IPS DF 19.7 (cell line): ENCODE results near the gene NACC1.
"Not testable (repeated sequence)": the region's sequence is repeated elsewhere in the genome, so short reads cannot be mapped to it uniquely, and the experiment has no call there.

Experiments
- DNase-seq: peaks from one replicate; pipeline ENCODE4 v3.0.0-alpha.2; 2013; ENCODE audit warnings: low read depth, low spot score

NACC1 gene

GRCh38 chr19:13164343-13165161 is 46.5 kb downstream of the NACC1 start:
- DNase-seq = no peak

- no peak for DNase-seq
Observed at GRCh38 chr19:13165162-13165997, 47.3 kb downstream of the NACC1 start.

GRCh38 chr19:13166151-13166550 is 48.1 kb downstream of the NACC1 start:
- DNase-seq = not testable (repeated sequence)

GRCh38 chr19:13169769-13170168 is 51.7 kb downstream of the NACC1 start:
- no peak for DNase-seq

GRCh38 chr19:13171146-13171545 is 53.1 kb downstream of the NACC1 start:
- no peak for DNase-seq

- no peak for DNase-seq
Observed at GRCh38 chr19:13172346-13173138, 54.5 kb downstream of the NACC1 start.

- no peak for DNase-seq
Observed at GRCh38 chr19:13173139-13173737, 55.2 kb downstream of the NACC1 start.

GRCh38 chr19:13176345-13176744 is 58.3 kb downstream of the NACC1 start:
- no peak for DNase-seq

- DNase-seq = not testable (repeated sequence)
Observed at GRCh38 chr19:13177584-13177983, 59.5 kb downstream of the NACC1 start.

GRCh38 chr19:13178291-13178690 is 60.2 kb downstream of the NACC1 start:
- DNase-seq = not testable (repeated sequence)

GRCh38 chr19:13181747-13182388 is 63.8 kb downstream of the NACC1 start:
- no peak for DNase-seq

- DNase-seq = not testable (repeated sequence)
Observed at GRCh38 chr19:13184926-13185325, 66.9 kb downstream of the NACC1 start.

GRCh38 chr19:13185763-13186657 is 67.9 kb downstream of the NACC1 start:
- DNase-seq = not testable (repeated sequence)

- not testable (repeated sequence) for DNase-seq
Observed at GRCh38 chr19:13186688-13187087, 68.6 kb downstream of the NACC1 start.

GRCh38 chr19:13187419-13187818 is 69.4 kb downstream of the NACC1 start:
- no peak for DNase-seq

GRCh38 chr19:13189600-13189999 is 71.5 kb downstream of the NACC1 start:
- DNase-seq = no peak
